GM12892 (cell line): ENCODE results near the gene UBALD2.
"Not testable (repeated sequence)": the region's sequence is repeated elsewhere in the genome, so short reads cannot be mapped to it uniquely, and the experiment has no call there.

Experiments used
- POLR2A ChIP-seq: IDR thresholded peaks from 2 replicates; pipeline ENCODE4 v1.6.1; 2011; ENCODE audit warnings: low read depth, low read length, control low read depth
- POLR2AphosphoS5 ChIP-seq: IDR thresholded peaks from 2 replicates; pipeline ENCODE4 v1.6.1; 2011; ENCODE audit warnings: low read depth, low read length, control low read depth
- TAF1 ChIP-seq: IDR thresholded peaks from 2 replicates; pipeline ENCODE4 v1.6.1; 2011; ENCODE audit warnings: low read depth, mild to moderate bottlenecking, control low read depth, low read length, borderline replicate concordance

DNA sequence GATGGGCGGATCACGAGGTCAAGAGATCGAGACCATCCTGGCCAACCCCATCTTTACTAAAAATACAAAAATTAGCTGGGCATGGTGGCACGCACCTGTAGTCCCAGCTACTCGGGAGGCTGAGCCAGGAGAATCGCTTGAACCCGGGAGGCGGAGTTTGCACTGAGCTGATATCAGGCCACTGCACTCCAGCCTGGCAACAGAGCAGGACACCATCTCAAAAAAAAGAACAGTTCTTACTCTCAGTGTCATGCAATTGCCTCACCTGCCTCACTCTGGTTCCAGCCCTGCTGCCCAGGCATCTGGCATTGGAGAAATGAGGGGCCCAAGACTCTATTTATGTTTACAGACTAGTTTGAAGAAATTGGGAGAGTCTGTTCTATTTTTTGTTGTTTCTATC is 20.4 kb upstream of the UBALD2 start:
- not testable (repeated sequence) for TF ChIP-seq POLR2A, POLR2AphosphoS5, TAF1
